GM12872 (cell line): Measurements from ENCODE around the gene ZMAT5.

Experiments
- TF ChIP-seq, protein P1 (sequence below): IDR thresholded peaks from 3 replicates; pipeline ENCODE4 v1.5.1; 2011; ENCODE audit warnings: low read depth, mild to moderate bottlenecking, low read length, moderate library complexity; ENCODE audit not compliant: insufficient read depth

The ZMAT5 gene

DNA sequence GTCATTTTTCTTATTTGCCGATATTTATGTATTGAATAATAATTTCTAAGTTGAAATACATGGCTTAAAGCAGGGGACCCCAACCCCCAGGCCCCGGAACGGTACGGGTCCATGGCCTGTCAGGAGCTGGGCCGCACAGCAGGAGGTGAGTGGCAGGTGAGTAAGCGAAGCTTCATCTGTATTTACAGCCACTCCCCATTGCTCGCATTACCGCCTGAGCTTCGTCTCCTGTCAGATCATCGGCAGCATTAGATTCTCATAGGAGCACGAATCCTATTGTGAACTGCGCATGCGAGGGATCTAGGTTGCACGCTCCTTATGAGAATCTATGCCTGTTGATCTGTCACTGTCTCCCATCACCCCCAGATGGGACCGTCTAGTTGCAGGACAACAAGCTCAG is 4.5 kb downstream of the ZMAT5 start:
- TF ChIP-seq, protein P1, sequence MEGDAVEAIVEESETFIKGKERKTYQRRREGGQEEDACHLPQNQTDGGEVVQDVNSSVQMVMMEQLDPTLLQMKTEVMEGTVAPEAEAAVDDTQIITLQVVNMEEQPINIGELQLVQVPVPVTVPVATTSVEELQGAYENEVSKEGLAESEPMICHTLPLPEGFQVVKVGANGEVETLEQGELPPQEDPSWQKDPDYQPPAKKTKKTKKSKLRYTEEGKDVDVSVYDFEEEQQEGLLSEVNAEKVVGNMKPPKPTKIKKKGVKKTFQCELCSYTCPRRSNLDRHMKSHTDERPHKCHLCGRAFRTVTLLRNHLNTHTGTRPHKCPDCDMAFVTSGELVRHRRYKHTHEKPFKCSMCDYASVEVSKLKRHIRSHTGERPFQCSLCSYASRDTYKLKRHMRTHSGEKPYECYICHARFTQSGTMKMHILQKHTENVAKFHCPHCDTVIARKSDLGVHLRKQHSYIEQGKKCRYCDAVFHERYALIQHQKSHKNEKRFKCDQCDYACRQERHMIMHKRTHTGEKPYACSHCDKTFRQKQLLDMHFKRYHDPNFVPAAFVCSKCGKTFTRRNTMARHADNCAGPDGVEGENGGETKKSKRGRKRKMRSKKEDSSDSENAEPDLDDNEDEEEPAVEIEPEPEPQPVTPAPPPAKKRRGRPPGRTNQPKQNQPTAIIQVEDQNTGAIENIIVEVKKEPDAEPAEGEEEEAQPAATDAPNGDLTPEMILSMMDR = no peak

DNA sequence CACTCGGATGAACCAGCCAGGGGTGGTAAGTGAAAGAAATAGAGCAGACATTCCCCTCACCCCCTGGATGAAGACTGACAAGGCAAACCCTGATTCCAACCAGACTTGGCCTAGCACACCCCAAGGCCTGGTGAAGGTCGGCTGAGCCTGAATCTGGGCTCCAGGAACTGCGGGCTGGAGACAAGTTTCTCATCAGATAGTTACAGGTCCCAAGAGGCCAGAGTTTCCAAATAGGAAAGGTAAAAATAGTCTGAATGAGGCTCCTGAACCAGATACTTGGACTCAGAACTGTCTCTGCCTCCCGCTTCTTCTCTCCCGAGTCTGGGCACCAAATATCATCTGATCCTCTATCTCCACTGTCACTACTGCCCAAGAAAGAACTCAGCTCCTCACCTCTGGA is 7.8 kb downstream of the ZMAT5 start:
- TF ChIP-seq, protein P1 = no peak

DNA sequence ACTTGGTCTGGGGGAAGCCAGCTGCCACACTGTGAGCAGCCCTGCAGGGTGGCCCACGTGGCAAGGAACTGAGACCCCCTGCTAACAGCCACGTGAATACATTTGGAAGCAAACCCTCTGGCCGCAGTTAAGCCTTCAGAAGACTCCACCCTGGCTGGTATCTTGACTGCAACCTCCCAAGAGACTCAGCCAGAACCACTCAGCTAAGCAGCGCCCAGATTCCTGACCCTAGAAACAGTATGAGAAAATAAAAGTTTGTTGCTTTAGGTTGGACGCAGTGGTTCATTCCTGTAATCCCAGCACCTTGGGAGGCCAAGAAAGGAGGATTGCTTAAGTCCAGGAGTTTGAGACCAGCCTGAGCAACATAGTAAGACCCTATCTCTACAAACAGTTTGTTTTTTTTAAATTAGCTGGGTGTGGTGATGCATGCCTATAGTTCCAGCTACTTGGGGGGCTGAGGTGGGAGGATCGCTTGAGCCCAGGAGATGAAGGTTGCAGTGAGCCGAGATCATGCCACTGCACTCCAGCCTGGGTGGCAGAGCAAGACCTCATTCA is 8.7 kb downstream of the ZMAT5 start:
- TF ChIP-seq, protein P1 = no peak

DNA sequence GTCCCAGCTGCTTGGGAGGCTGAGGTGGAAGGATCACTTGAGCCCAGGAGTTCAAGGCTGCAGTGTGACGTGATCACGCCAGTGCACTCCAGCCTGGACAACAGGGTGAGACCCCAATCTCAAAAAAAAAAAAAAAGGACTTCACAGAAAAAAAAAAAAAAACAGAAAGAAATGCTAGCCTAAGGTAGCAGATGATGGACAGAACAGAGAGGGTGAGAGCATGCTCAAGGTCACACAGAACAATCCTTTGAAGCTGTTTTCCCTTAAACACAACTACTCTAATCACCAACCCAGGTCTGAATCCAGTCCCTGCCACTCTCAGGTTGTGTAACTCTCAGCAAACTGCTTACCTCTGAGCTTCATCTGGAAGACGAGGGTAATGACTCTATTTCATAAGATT is 9.7 kb downstream of the ZMAT5 start:
- TF ChIP-seq, protein P1 = no peak

DNA sequence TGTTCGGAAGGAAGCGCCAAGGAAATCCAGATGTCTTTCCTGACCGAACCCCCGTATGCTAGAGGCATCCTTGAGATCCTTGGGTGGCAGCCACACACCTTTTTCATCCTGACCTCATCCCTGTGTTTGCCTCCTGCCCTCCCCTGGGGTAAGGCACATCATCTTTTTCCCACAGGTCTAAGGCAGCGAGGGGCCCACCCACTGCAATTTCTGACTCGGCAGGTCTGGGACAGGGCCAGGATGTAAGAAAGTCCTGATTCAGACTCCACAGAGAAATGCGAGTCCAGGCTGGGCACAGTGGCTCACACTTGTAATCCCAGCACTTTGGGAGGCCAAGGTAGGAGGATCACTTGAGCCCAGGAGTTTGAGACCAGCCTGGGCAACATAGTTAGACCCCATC is 10.5 kb downstream of the ZMAT5 start:
- TF ChIP-seq, protein P1 = no peak

DNA sequence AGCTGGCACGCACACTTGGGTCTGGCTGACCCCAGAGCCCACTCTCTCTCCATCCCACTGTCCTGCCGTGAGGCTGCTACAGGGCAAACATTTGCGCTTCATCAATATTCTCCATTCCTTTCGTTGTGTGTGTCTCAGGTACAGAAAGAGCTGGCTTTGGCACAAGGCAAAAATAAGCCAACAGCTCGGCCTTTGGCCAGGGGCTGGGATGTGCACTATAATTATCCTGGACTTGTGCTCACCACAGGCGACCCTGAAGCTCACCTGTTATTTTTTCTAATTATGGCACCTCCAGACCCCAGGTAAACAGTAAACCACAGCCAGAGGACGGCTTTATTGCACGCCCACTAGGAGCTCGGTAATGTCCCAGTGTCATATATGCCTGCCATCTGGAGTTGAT is 10.9 kb downstream of the ZMAT5 start:
- TF ChIP-seq, protein P1 = no peak

DNA sequence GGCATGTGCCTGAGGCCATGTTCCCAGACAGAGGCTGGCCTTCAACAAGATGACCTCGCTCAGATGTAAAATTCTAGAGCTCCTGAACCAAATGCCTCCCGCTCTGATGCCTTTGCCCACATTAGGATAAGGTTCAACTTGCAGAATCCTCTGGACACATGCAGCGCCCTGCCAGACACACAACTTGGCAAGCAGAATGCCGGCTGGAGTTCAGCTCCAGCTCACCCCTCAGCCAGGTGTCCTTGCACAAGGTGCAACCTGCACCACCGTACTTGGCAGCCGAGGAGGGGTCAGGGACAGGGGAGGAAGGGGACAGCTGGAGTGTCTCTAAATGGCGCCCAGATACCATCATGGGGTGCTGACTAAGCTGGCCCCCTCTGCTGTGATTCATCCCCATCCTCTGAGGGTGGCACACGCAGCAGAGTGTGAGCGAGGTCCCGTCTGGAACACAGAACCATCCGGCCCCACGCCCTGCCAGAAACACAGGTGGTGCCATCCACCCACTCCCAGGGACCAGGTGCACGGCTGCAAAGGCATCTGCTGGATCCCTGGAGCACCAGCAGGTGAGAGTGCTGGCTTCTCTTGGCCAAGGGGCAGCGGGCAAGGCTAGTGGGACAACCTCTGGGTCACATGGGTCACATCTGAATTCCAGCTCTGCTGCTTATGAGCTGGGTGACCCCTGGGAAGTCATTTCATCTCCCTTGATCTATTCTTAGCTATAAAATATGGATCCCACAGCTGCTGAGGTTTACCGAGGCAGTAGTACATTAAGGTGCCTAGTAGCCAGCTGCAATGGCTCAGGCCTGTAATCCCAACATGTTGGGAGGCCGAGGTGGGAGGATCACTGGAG is 12.8 kb downstream of the ZMAT5 start:
- TF ChIP-seq, protein P1 = no peak
